GM18867 (cell line): ENCODE data around the gene UBE2QL1.
A peak's percentile ranks its signal among the peaks of the same experiment; 100 is the strongest.

Source experiments
- ATAC-seq: cut with Tn5 transposase; IDR thresholded peaks from one replicate; pipeline ENCODE4 v1.9.1; 2021; ENCODE audit warnings: mild to moderate bottlenecking, moderate library complexity; ENCODE audit not compliant: unreplicated experiment

The UBE2QL1 gene

GRCh38 chr5:6473284-6473683 lies 24.6 kb downstream of the UBE2QL1 start:
- no peak for ATAC-seq

- ATAC-seq: no peak
Measured at GRCh38 chr5:6475626-6476312, 27.1 kb downstream of the UBE2QL1 start.

DNA sequence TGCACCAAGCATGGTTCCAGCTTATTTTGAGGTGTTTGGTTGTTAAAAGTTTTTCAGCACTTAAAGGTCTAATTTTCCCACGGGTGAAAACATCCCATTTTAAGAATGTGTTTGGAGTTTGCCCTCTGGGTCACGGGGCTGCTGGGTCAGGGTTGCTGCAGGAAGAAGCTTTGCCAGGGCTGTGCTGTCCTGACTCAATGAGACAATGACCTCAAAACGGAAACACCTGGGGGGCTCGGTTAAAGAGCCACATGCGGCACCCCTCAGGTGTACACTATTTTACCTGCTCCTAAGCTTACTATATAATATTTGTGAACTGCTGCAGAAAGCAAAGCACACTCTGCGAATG lies 27.6 kb downstream of the UBE2QL1 start:
- ATAC-seq: no peak

- no peak for ATAC-seq
Measured at GRCh38 chr5:6478793-6479192, 30.1 kb downstream of the UBE2QL1 start.

DNA sequence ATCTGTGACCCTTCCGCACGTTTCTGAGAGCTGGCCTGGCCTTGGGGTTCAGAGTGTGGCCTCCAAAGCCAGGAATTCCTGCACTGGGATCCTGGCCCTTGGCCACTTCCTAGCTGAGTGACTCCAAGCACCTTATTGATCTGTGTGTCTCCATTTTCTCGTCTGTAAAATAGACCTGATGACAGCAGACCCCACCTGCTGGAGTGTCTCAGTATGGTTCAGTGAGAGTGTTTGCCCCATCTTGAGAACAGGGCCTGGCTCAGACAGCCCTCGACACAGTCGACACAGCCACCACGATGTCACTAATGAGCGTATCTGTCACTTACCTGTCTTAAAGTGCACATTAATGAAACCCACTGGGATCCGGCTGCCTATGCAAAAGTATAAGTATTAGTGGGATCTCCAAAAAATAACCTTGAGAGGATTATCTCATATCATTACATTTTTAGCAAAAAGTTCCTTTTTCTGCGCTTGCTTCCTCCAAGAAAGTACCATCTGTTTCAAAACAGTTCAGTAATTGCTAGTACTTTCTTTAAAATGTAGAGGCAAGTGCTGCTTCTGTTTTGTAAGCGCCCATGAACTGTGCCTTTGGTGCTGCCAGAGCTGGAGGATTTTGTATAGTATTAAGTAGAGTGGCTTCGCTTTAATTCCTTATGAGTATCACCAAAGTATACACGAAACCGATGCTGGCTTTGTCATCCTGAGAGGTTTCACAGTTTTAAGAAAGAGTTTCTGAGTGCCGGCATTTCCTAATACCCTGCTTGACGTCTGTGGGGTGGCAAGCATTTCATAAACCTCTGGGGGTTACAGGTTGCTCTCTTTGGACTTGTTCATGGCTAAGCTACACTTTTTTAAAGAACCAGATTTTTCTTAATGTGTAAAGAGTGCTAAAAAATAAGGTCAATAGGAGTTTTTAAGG lies 31.7 kb downstream of the UBE2QL1 start:
- ATAC-seq: peak; percentile 52

DNA sequence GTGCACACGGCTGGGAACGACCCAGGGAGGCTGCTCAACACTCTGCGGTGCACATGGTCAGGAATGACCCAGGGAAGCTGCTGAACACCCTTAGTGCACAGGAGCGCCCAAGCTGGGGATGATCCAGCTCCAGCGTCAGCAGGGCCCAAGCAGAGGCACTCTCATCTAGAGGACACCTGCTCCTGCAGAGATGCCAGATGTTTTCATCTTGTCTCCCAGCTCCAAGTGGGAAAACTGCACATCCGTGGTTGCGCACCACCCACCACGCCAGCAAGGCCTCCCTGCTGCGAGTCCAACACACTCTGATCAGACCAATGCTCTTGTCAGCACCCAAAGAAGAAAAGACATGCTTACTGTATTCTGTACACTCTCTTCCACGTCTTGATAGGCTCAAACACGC lies 34.1 kb downstream of the UBE2QL1 start:
- no peak for ATAC-seq

DNA sequence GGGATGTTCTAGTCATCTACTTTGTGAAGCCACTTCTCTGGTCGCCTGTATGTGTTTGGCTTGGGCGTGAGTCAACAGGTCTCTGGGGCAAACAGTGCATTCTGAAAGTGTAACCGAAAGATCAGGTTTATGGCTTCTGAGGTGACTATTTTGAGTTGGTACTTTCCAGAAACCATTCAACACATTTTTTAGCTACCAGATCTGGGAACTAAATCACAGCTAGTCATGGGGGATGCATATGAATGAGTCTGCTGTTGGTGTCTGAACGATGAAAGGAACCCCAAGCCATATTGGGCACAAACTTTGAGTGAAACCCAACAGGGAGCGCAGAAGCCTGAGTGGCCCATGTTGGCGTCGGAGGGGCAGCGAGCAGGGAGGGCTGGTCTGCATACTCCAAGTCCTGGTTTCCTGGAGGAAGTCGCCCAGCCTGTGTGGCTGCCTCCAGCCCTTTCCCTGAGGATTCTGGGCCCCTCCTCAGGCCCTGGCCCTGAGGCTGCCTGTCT lies 35.3 kb downstream of the UBE2QL1 start:
- peak; percentile 89 for ATAC-seq

GRCh38 chr5:6484446-6484845 lies 35.8 kb downstream of the UBE2QL1 start:
- ATAC-seq: no peak

- ATAC-seq: no peak
Measured at GRCh38 chr5:6484899-6485298, 36.2 kb downstream of the UBE2QL1 start.

DNA sequence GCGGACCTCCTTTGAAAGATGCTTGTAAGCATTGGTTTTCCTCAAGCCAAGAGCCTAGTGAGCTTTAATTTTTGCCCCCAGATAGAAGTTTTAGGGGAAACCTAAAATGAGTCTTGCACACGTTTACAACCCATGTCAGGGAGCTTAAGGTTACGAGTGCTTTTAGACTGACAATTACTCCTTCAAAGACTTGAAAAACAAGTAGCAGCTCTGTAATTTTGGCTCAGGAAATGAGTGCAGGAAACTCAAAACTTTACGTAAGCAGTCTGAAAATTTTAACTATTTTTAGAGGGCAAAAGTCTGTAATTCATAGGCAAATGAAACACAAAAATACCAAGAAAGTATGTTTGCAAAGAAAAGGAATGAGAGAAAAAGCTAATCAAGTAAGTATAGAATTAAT lies 36.8 kb downstream of the UBE2QL1 start:
- no peak for ATAC-seq

DNA sequence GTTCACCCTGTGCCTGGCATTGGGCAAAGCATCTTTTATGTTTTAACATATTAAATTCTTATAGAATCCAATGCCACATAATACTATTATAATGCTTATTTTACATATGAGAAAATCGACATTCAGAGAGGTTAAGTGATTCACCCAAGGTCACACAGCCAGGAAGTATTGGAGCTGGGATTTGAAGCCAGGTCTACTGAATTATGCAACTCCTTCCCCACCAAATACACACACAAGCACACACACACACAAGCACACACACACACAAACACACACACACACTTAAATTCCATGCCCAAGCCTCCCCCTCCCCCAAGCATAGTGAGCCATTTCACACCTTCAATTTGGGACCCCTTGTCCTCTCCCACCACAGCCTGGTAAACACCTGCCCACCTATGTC lies 37.4 kb downstream of the UBE2QL1 start:
- ATAC-seq: no peak

GRCh38 chr5:6487081-6487480 lies 38.4 kb downstream of the UBE2QL1 start:
- no peak for ATAC-seq

DNA sequence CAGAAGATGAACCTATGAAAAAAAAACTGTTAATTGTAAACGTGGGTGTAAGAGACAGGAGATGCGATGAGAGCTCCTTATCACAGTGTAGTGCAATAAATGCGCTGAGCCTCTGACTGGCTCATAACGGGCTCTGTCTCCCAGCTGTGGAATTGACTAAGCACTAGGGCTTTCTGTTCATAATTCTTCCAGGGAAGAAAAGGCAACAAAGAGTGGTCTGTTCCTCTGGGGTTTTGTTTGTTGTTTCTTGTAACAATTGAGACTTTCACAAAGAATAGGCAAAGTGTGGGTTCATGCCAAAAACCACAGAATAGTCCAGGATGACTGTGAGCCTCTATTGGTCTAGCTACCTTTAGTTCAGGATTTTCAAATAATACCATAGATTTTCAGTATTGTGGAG lies 39.4 kb downstream of the UBE2QL1 start:
- no peak for ATAC-seq

- no peak for ATAC-seq
Measured at GRCh38 chr5:6489643-6490185, 41.1 kb downstream of the UBE2QL1 start.

GRCh38 chr5:6490246-6490645 lies 41.6 kb downstream of the UBE2QL1 start:
- no peak for ATAC-seq

- no peak for ATAC-seq
Measured at GRCh38 chr5:6490693-6491092, 42.0 kb downstream of the UBE2QL1 start.

GRCh38 chr5:6491196-6491918 lies 42.7 kb downstream of the UBE2QL1 start:
- no peak for ATAC-seq

DNA sequence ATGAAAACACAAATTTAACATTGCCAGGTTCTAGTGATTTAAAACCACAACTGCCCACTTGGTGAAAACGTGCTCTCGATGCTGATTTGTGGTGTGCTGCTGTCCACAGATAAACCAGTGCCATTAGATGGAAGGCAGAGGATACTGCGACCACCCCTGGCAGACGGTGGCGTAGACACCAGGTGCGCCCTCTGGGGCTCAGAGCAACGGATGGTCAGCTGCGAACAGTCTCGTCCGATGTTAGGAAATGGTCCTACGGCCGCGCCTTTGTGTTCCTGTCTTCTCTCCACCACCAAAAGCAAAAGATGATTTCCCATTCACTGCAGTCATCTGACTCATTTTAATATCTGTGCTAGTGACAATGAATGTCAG lies 43.2 kb downstream of the UBE2QL1 start:
- no peak for ATAC-seq

DNA sequence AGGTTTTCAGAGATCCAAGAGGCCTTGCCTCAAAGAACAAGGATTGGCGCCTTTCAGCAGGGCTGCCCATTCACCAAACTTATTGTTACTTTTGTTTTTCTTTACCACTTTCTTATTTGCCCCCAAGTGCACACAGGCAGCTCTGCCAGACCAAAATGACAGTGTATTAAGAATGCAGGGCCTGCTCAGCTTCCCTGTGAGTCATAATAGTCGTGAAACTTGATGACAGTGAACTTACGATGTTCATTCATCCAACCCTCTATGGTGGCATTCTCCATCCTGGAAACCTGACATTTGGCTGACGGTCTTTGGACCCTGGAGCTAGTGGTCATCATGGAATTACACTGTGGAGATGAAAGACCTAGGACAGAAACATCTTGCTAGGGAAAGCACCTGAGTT lies 44.3 kb downstream of the UBE2QL1 start:
- ATAC-seq: peak; percentile 32

DNA sequence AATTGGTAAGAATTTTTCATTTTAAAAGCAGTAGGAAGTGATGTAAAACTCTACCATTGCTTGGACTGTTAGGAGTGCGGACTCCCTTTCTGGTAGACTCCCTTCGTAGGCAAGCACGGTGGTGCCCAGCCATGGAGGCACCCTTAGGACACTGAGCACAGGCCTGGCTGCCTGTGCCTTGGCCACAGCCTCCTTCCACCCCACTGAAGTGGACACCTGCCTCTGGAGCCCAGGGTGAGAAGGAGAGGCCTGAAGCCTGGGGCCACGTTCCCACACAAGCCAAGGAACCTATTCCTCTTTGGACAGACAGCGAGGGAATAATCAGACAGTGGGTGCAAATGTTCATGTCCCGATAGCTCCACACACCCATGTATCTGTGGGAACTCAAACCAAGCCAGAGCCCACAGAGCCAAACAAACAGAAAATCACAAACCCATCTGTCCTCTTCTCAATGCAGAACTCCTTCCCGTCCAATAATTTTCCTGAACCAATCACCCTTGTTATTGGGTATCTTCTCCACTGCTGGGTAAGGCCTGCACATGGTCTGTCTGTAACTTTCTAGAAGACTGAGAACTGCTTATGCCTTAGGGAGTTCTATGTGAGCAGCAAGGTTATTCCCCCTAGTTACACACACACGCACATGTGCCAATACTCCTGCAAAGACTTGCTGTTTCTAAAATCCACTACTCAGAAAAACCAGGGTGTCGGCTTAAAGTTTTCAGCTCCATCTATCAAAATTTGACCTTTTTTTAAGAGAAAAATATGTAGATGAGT lies 45.2 kb downstream of the UBE2QL1 start:
- ATAC-seq: no peak

DNA sequence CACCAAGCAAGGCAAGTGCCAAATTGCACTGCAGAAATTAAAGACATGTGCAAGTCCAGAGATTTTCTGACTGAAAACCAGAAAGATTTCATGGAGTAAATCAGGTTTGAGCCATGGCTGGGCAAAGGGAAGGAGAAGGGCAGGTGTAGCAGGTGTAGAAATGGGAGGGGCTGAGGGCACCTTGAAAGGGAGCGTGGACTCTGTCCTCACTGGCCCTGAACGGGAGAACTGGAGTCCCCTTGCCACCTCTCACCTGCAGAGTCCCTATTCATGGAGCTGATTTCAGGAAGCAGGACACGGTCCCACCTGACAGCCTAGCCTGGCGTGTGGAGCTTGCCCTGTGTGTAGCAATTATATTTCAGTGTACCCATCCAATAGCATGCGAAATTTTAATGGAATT lies 46.3 kb downstream of the UBE2QL1 start:
- no peak for ATAC-seq
